HEK293 (cell line): ENCODE results near the gene TBC1D24.

ENCODE experiments used
- CTCF ChIA-PET: fragments of 350-600 bp; formaldehyde crosslinking; extraction: SDS; loops from one replicate; lab custom pipeline; 2021; ENCODE audit warnings: antibody characterized with exemption; lab: Yijun Ruan, JAX
- POLR2A ChIA-PET: fragments of 300-600 bp; formaldehyde crosslinking; extraction: SDS; loops from one replicate; lab custom pipeline; 2020; ENCODE audit warnings: antibody characterized with exemption, inconsistent platforms; lab: Yijun Ruan, JAX
- H3K27ac ChIP-seq: fragments of 200-500 bp; sonication (Bioruptor generic); 2 replicates; pipeline ENCODE4 v1.5.1; 2014; ENCODE audit warnings: low read depth, low read length, control low read depth, inconsistent platforms; ENCODE audit errors: extremely low read depth
- H3K36me3 ChIP-seq, 2 experiments: fragments of 200-500 bp in 1 of 2; sonication (Bioruptor generic) in 1 of 2; 1 replicate in 1 of 2; 2 replicates in 1 of 2; pipeline ENCODE4 v1.5.1; 2014 to 2017; ENCODE audit warnings: inconsistent platforms in 2 of 2, low read length in 2 of 2; ENCODE audit not compliant: control insufficient read depth in 2 of 2, insufficient read depth in 1 of 2
- H3K4me1 ChIP-seq: fragments of 200-500 bp; sonication (Bioruptor generic); 2 replicates; pipeline ENCODE4 v1.5.1; 2014; ENCODE audit warnings: mild to moderate bottlenecking, low read length, inconsistent platforms; ENCODE audit not compliant: control insufficient read depth, insufficient read depth
- H3K4me3 ChIP-seq: 2 replicates; pipeline ENCODE4 v1.5.1; 2011; ENCODE audit warnings: low read depth, mild to moderate bottlenecking, control low read depth, low read length, moderate library complexity
- H3K9me3 ChIP-seq: fragments of 200-500 bp; sonication (Bioruptor generic); 2 replicates; pipeline ENCODE4 v1.5.1; 2014; ENCODE audit warnings: low read depth, low read length, inconsistent platforms; ENCODE audit not compliant: control insufficient read depth, insufficient read depth
- BCL11B ChIP-seq: fragments of 450-650 bp; formaldehyde crosslinking; IDR thresholded peaks from 2 replicates; pipeline ENCODE4 v1.5.1; 2016; ENCODE audit warnings: low read depth, missing biosample characterization, missing genetic modification characterization
- HIC1 ChIP-seq: fragments of 450-650 bp; formaldehyde crosslinking; IDR thresholded peaks from 2 replicates; pipeline ENCODE4 v1.5.1; 2016; ENCODE audit warnings: missing biosample characterization, missing genetic modification characterization
- INSM2 ChIP-seq: fragments of 450-650 bp; formaldehyde crosslinking; IDR thresholded peaks from 2 replicates; pipeline ENCODE4 v1.5.1; 2016; ENCODE audit warnings: missing biosample characterization, missing genetic modification characterization
- KLF16 ChIP-seq: fragments of 450-650 bp; formaldehyde crosslinking; IDR thresholded peaks from 2 replicates; pipeline ENCODE4 v1.5.1; 2017; ENCODE audit warnings: missing biosample characterization, missing genetic modification characterization
- KLF17 ChIP-seq: fragments of 450-650 bp; formaldehyde crosslinking; IDR thresholded peaks from 2 replicates; pipeline ENCODE4 v1.5.1; 2016; ENCODE audit warnings: missing biosample characterization, missing genetic modification characterization
- KLF7 ChIP-seq: fragments of 450-650 bp; formaldehyde crosslinking; IDR thresholded peaks from 2 replicates; pipeline ENCODE4 v1.5.1; 2016; ENCODE audit warnings: missing biosample characterization, missing genetic modification characterization, borderline replicate concordance
- OSR2 ChIP-seq: fragments of 450-650 bp; formaldehyde crosslinking; IDR thresholded peaks from 2 replicates; pipeline ENCODE4 v1.5.1; 2016; ENCODE audit warnings: missing biosample characterization, missing genetic modification characterization
- PRDM2 ChIP-seq: fragments of 450-650 bp; formaldehyde crosslinking; IDR thresholded peaks from 2 replicates; pipeline ENCODE4 v1.5.1; 2016; ENCODE audit warnings: missing biosample characterization, missing genetic modification characterization, borderline replicate concordance
- ZBTB48 ChIP-seq: fragments of 450-650 bp; formaldehyde crosslinking; IDR thresholded peaks from 2 replicates; pipeline ENCODE4 v1.5.1; 2016; ENCODE audit warnings: missing biosample characterization, missing genetic modification characterization
- ZEB2 ChIP-seq: fragments of 450-650 bp; formaldehyde crosslinking; IDR thresholded peaks from 2 replicates; pipeline ENCODE4 v1.5.1; 2016; ENCODE audit warnings: missing biosample characterization, missing genetic modification characterization
- ZNF132 ChIP-seq: fragments of 450-650 bp; formaldehyde crosslinking; IDR thresholded peaks from 2 replicates; pipeline ENCODE4 v1.5.1; 2017; ENCODE audit warnings: missing biosample characterization, missing genetic modification characterization, borderline replicate concordance
- ZNF202 ChIP-seq: fragments of 450-650 bp; formaldehyde crosslinking; IDR thresholded peaks from 2 replicates; pipeline ENCODE4 v1.5.1; 2016; ENCODE audit warnings: missing biosample characterization, missing genetic modification characterization, borderline replicate concordance
- ZNF366 ChIP-seq: fragments of 450-650 bp; formaldehyde crosslinking; conservative IDR thresholded peaks from 2 replicates; pipeline ENCODE4 v1.5.1; 2016; ENCODE audit warnings: missing biosample characterization, missing genetic modification characterization
- ZNF398 ChIP-seq: fragments of 450-650 bp; formaldehyde crosslinking; IDR thresholded peaks from 2 replicates; pipeline ENCODE4 v1.5.1; 2017; ENCODE audit warnings: missing biosample characterization, missing genetic modification characterization
- ZNF600 ChIP-seq: fragments of 450-650 bp; formaldehyde crosslinking; IDR thresholded peaks from 2 replicates; pipeline ENCODE4 v1.5.1; 2016; ENCODE audit warnings: missing biosample characterization, missing genetic modification characterization
- ZNF629 ChIP-seq: fragments of 450-650 bp; formaldehyde crosslinking; IDR thresholded peaks from 2 replicates; pipeline ENCODE4 v1.5.1; 2017; ENCODE audit warnings: missing biosample characterization, missing genetic modification characterization
- ZNF660 ChIP-seq: fragments of 450-650 bp; IDR thresholded peaks from 2 replicates; pipeline ENCODE4 v1.5.1; 2018; ENCODE audit warnings: missing biosample characterization, mild to moderate bottlenecking, missing genetic modification characterization
- ZXDB ChIP-seq: fragments of 450-650 bp; formaldehyde crosslinking; IDR thresholded peaks from 2 replicates; pipeline ENCODE4 v1.5.1; 2016; ENCODE audit warnings: missing biosample characterization, missing genetic modification characterization

Gene TBC1D24

DNA sequence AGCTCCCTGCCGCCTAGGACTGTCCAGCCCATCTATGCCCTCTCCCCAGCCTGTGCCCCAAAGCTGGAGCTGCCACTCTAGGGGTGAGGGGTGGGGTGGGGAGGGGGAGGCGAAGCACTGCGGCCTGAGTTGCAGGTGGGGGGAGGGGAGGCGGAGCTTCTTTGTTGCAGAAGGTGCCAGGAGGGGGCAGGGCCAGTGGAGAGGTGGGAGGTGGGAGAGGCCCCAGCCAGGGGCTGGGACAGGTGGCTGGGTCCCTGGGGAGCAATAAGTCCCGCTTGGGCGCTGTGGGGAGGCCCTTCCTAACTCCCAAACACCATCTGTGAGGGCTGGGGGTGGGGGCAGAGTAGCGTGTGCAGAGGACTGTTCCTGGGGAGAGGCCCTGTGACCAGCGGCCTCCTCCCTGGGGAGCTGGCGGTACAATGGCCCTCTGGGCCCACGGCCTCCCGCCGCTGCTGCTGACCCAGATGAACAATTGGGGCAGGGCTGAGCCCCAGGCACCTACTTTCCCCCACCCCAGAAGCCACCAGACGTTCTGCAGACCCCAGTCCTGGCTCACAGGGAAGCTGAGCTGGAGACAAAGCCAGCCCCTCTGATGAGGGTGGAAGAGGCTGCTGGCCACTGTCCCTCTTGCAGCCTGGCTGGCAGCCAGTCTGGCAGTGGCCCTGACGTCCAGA is 6.1 kb upstream of the TBC1D24 start (continued):
- TF ChIP-seq INSM2 (tag by site-specific recombination) (peak; percentile 28; the same call in 1 of the 2 replicates), HIC1 (tag by site-specific recombination) (peak; percentile 60; the same call in 1 of the 2 replicates), ZXDB (peak; percentile 82), ZNF600 (peak; percentile 49; the same call in 1 of the 2 replicates), ZNF202 (tag by site-specific recombination) (no peak)
- TF ChIP-seq, all 188 proteins: peak for 58

DNA sequence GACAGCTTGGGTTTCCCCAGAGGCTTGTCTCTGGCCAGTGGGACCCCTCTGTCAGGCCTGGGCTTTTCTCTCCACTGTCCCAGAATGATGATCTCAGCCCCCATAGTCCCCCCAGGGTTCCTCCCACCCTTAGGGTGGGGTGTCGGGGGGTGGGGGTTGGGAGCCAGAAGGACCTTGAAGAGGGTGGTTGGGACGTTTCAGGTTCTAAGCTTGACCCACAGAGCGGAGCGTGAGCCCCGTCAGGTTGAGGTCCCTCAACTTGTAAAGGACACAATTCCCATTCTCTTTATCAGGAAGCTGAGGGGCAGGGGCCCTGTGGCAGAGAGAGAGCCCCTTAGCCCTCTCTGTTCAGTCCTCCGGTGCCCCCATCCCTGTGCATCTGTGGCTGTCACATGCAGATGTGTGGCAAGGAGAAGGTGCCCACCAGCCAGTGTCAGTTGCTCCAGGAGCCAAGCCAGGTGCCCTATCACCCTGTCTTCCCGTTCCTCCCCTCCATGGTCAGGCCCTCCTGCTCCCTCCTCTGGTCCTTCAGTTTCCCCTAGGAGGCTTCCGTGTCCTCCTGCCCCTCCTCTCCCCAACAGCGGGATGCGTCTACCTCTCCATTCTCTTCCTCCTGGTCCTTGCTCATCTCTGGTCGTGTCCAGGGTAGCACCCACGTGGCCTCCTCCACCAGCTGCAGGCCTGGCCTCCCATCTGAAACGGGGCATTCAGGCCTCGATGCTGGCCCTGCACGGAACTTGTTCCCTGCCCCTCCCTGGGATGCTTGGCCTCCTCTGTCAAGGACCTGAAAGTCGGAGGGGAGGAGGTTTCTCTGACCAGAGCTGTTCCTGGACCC is 5.3 kb upstream of the TBC1D24 start:
- CTCF ChIA-PET, result interaction anchor here (1.2 to 2.5 kb wide), 2 partner anchors 32 to 39 kb away, joined by 4 to 8 read pairs; no protein-coding TSS in a partner anchor
- Histone ChIP-seq H3K4me1 (peaks cover 27% of the 10 kb centered on the region), H3K27ac (peak overlapping the region; percentile 69), H3K4me3 (no peak overlapping the region), H3K9me3 (no peaks in the 10 kb centered on the region), H3K36me3 (no peaks in the 10 kb centered on the region)
- POLR2A ChIA-PET, result interaction anchor here (0.6 to 3.2 kb wide), 9 partner anchors 10 to 218 kb away, joined by 3 to 34 read pairs (median 4); partner anchors contain the start of genes ATP6V0C, ECI1 and TEDC2
- TF ChIP-seq ZNF660 (tag by site-specific recombination), result no peak
- TF ChIP-seq ZNF629, result no peak
- TF ChIP-seq KLF17 (tag by site-specific recombination), result no peak
- TF ChIP-seq ZNF366 (tag by site-specific recombination), result peak; percentile 69
- TF ChIP-seq ZEB2, result peak; percentile 31
- no peak for TF ChIP-seq ZNF132 (tag by site-specific recombination)
- no peak for TF ChIP-seq KLF7 (tag by site-specific recombination)
- TF ChIP-seq PRDM2, result 0 out of 2 replicates have a peak, but pooled peaks have one; percentile 36
- peak; percentile 13; the same call in 1 of the 2 replicates for TF ChIP-seq ZBTB48
- TF ChIP-seq BCL11B (tag by site-specific recombination), result no peak; the same call in 1 of the 2 replicates
- peak; percentile 52 for TF ChIP-seq ZXDB
- no peak for TF ChIP-seq ZNF398 (tag by site-specific recombination)
- no peak for TF ChIP-seq INSM2 (tag by site-specific recombination)
- no peak for TF ChIP-seq KLF16 (tag by site-specific recombination)
- peak; percentile 50; the same call in 1 of the 2 replicates for TF ChIP-seq OSR2 (tag by site-specific recombination)
